Measurements from ENCODE around the gene FAM9C.

GRCh38 chrX:13007519-13008188 is 36.8 kb downstream of the FAM9C start:
- TF ChIP-seq GATA3 (IDR thresholded peaks at IDR 0.05; ENCODE audit: low read depth, low read length) (no peak), GATA2 (IDR thresholded peaks at IDR 0.05; ENCODE audit: low read depth, low read length) (no peak)
